Left kidney (tissue), 2 donors: ENCODE measurements around the gene SMC1A. TPM values are rescaled to one million over a fixed set of nuclear protein-coding genes. Genes with fewer than 3 reads are reported as not detected.

Experiments
- DNase-seq: peaks from one replicate; pipeline ENCODE4 v3.0.0-alpha.2; 2013
- polyA plus RNA-seq: library from polyadenylated mRNA; unstranded; fragments of 120-200 nt; gene quantifications from one replicate; pipeline ENCODE4 v1.2.1, GENCODE V29; 2013; ENCODE audit not compliant: insufficient read length

The SMC1A gene
- polyA plus RNA-seq, 1 donor: 113 TPM

DNA sequence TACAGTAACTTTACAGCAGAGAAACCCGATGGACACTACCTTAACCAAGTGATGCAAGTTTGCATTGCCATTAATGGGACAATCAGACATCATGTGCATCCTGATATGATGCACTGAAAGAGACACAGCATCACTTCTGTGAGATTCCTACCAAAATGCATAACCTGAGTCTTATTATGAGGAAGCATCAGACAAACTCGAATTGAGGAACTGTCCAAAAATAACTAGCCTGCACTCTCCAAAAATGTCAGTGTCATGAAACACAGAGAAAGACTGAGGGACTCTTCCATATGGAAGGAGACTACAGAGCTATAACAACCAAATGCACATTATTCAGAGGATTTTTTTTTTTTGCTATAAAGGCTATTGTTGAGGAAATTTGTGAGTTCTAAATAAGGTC, 74.5 kb downstream of the SMC1A start:
- DNase-seq: no peak

DNA sequence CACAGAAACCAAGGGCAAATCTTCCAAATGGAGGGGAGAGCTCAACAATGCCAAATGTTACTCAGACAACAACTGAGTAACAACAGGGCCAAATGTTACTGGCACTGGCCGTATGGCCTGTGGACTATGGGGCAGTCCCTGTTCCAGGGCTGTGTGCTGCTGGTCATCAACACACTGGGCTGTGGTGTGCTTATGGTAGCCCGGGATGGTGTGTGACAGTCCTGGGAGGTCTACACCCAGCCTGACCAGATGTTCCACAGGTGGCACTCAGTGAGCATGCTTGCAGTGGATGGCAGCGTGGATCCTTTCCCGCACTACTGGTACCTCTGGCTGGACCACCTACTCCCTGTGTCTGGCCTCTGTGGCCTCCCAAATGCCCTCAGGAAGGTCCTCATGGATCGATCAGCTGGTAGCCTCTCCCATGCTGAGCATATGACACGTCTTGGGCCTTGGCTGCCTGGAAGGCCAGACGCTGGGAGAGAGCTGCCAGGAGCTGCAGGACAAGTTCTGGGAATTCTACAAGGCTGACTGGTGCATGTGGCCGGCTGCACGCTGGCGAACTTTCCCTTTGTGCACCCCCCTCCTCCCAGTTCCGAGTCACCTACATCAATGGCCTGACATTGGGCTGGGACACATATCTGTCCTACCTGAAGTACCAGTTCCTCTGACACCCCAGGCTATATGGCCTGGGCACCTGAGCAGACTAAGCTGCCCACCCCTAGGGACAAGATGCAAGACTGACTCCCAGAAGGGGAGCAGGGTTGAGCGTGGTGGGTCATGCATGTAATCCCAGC, 81.4 kb downstream of the SMC1A start:
- DNase-seq: no peak

DNA sequence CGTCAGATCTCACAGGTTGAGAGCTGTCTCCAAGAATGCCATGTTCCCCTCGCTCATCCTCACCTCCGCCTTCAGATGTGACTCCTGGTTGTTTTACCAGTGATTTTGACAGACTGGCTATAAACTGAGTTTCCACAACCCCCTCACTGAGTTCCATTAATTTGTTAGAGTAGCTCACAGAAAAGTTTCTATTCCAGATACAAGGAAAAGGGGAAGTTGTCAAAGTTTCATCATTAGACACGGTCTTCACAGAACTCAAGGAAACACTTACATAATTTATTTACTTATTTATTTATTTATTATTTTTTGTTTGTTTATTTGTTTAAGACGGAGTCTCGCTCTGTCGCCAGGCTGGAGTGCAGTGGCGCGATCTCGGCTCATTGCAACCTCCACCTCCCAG, 85.4 kb downstream of the SMC1A start:
- no peak for DNase-seq

DNA sequence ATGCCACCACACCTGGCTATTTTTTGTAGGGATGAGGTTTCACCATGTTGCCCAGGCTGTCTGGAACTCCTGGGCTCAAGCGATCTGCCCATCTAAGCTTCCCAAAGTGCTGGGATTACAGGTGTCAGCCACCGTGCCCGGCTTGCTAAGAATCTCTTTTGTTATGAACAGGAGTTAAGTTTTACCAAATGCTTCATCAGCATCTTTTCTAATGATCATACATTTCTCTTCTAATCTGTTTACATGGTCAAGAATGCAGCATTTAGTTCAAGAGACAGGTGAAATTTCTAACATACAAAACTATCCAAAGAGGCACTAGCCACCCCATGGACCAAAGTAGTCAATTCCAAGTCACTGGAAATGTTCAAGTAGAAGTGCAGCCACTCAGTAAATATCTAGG, 88.6 kb downstream of the SMC1A start:
- no peak for DNase-seq

DNA sequence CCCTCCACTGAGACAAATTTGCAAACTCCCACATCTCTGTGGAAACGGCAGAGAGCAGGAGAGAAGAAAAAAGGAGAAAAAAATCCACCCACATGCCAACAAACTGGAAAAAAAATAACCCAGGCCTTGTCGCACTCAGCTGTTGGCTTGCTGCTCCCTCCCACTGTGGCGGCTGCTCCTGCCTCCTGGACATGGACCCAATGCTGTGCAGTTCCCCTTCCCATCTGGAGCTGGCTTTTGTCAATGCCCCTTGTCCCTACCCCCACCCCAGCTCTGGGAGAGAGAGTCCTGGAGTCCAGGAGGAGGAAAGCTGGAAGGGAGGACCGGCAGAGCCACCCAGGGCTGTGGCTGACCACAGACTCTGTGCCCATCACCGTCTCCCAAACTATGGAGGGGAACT, 90.2 kb downstream of the SMC1A start:
- no peak for DNase-seq

DNA sequence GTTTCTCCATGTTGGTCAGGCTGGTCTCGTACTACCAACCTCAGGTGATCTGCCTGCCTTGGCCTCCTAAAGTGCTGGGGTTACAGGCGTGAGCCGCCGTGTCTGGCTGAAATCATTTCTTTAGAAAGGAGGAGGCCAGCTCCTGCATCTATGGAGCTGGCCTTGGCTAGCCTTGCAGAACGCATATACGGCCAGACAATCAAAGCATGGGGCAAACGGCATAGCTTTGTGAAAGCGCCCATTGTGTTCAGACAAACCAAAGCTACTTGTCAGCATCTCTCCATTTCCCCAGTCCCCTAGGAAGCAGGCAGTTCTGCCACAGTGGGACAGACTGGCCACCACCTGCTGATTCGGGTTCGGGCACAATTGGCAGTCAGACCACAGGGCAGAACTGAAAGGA, 92.1 kb downstream of the SMC1A start:
- no peak for DNase-seq

DNA sequence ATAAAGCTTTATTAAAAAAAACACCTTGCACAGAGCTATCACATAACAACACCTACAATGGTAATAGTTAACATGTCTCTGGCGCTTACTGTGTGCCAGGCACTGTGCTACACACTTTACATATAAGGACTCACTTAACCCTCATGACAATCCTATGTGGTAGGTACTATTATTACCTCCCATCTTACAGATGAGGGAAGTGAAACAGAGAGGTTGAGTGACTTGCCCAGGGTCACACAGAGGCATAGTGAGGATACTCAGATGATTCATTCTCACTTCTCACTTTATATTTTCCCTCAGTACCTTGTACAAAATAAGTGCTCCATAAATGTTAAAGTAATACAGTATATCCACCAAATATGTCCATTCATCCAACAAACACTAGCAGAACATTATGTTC, 97.7 kb downstream of the SMC1A start:
- DNase-seq: no peak

Other genes starting within 250 kb of the SMC1A start
- 79.6 TPM for gene KDM5C, start 197.4 kb downstream of the SMC1A start, polyA plus RNA-seq
- 17.2 TPM for gene IQSEC2, start 141.1 kb downstream of the SMC1A start, polyA plus RNA-seq
- gene RIBC1, start 219 bp upstream of the SMC1A start, polyA plus RNA-seq: 4.8 TPM
- gene HSD17B10, start 11.7 kb upstream of the SMC1A start, polyA plus RNA-seq: 106 TPM